ENCODE data around the gene GPR119. TPM values are rescaled to one million over a fixed set of nuclear protein-coding genes. Genes with fewer than 3 reads are reported as not detected.

GPR119 gene
- not detected for total RNA-seq

GRCh38 chrX:130385520-130385919 lies at the start of gene GPR119:
Gene GPR119 (minus strand): TSS chrX:130385674. CDS start chrX:130385447, 227 bp downstream.

GRCh38 chrX:130401415-130402207 lies 16.1 kb upstream of the GPR119 start, which contains the start of gene RBMX2:
Gene RBMX2 (plus strand): TSS chrX:130401987. CDS start chrX:130402033, 46 bp downstream.

DNA sequence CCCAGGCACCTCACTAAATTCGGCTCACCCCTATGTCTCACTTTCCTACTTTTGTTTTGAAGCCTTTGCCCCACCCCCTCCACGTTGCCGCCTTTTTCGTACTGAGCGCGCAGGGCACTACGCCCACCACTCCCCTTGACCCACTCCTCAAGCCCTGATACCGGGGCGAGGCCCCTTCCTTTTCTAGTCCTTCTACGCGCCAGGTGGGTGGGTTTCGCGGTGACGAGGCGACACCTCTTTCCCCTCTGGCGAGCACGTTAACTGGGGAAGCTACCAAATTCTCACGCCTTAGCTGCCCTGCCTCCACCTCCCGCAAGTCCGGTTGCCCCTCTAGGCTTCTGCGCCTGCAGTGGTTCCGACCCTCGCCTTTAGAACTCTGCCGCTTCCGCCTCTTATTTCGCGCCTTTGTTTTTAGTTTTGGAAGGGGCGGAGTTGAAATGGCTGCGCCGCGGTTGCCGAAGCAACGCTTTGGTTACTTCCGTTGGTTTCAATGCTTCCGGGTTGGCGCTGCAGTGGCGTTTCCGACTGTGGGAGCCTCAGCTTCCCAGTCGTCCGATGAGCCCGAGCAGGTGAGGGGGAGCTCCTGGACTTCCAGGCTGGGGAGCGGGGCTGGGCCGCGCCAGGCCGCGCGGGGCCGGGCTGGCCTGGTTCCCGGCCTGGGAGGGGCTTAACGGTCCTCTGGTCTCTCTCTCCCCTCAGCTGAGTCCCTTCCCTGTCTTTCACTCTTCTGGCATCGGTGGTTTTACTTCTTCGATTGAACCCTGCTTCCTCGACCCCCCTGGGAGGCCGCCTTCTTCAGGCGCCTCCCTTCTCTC lies 45.9 kb downstream of the GPR119 start, which contains the start of gene SLC25A14:
Gene SLC25A14 (plus strand): TSS at position 512 of the 815 bp plus-strand sequence. CDS start 360 bp downstream, outside the sequence.

Other genes starting within 250 kb of the GPR119 start
- 14.8 TPM for gene AIFM1, start 219.8 kb downstream of the GPR119 start, total RNA-seq
- gene RAB33A, start 213.7 kb downstream of the GPR119 start, total RNA-seq = 22.6 TPM
- 11.8 TPM for gene ZNF280C, start 116.8 kb downstream of the GPR119 start, total RNA-seq
- 31.6 TPM for gene SLC25A14, start 45.8 kb downstream of the GPR119 start, total RNA-seq
- gene RBMX2, start 16.3 kb upstream of the GPR119 start, total RNA-seq = 27.9 TPM